ENCODE results near the gene CHDH. TPM values are rescaled to one million over a fixed set of nuclear protein-coding genes. Genes with fewer than 3 reads are reported as not detected.

CHDH gene
- polyA plus RNA-seq, 1 donor (not counting 4 experiments of a cell fraction or from before 2014, with no cell fraction given), result not detected

- Histone ChIP-seq H3K9me3 (ENCODE audit: control insufficient read depth, low read depth, low read length) (no peaks in the 10 kb centered on the region), H4K20me1 (ENCODE audit: control insufficient read depth, extremely low read depth, insufficient read depth, low read length) (no peaks in the 10 kb centered on the region), H3K27ac (ENCODE audit: control insufficient read depth, insufficient read depth, low read length) (no peak overlapping the region), H3K9me1 (ENCODE audit: control insufficient read depth, extremely low read depth, insufficient read depth, low read length) (no peaks in the 10 kb centered on the region), H3K9ac (ENCODE audit: control insufficient read depth, extremely low read depth, insufficient read depth, low read length) (no peak overlapping the region), H3K4me2 (ENCODE audit: control insufficient read depth, extremely low read depth, insufficient read depth, low read depth, low read length) (no peak overlapping the region), H3K36me3 (ENCODE audit: control insufficient read depth in 2 of 2, extremely low read depth in 1 of 2, insufficient read depth in 2 of 2, low read length in 2 of 2) (no peaks in the 10 kb centered on the region), H2AFZ (ENCODE audit: control insufficient read depth, low read length) (no peak overlapping the region), H3K4me1 (ENCODE audit: control insufficient read depth, extremely low read depth, insufficient read depth, low read length) (no peaks in the 10 kb centered on the region), H3K27me3 (ENCODE audit: control insufficient read depth, extremely low read depth, insufficient read depth, low read length) (no peaks in the 10 kb centered on the region), H3K79me2 (ENCODE audit: control insufficient read depth, insufficient read depth, low read length) (no peaks in the 10 kb centered on the region), H3K4me3 (ENCODE audit: control insufficient read depth in 2 of 3, extremely low read depth in 1 of 3, insufficient read depth in 2 of 3, low read depth in 1 of 3, low read length in 3 of 3) (no peak overlapping the region)
- no peak for DNase-seq (ENCODE audit: low read depth, low spot score)
- no peak for FAIRE-seq
- dilution Hi-C loops (cut with MboI; ENCODE audit: extremely low pct_ligation_motif_present, low sequenced_read_pairs), result no loop called here
- TF ChIP-seq EZH2 (IDR thresholded peaks at IDR 0.05; ENCODE audit: low read length), result no peak
- TF ChIP-seq, protein P1, sequence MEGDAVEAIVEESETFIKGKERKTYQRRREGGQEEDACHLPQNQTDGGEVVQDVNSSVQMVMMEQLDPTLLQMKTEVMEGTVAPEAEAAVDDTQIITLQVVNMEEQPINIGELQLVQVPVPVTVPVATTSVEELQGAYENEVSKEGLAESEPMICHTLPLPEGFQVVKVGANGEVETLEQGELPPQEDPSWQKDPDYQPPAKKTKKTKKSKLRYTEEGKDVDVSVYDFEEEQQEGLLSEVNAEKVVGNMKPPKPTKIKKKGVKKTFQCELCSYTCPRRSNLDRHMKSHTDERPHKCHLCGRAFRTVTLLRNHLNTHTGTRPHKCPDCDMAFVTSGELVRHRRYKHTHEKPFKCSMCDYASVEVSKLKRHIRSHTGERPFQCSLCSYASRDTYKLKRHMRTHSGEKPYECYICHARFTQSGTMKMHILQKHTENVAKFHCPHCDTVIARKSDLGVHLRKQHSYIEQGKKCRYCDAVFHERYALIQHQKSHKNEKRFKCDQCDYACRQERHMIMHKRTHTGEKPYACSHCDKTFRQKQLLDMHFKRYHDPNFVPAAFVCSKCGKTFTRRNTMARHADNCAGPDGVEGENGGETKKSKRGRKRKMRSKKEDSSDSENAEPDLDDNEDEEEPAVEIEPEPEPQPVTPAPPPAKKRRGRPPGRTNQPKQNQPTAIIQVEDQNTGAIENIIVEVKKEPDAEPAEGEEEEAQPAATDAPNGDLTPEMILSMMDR (optimal IDR thresholded peaks at IDR 0.05 in 1 of 3, IDR thresholded peaks at IDR 0.05 in 1 of 3, conservative IDR thresholded peaks at IDR 0.05 in 1 of 3; ENCODE audit: extremely low read depth in 1 of 3, insufficient read depth in 2 of 3, low read length in 3 of 3), result no peak
Measured at GRCh38 chr3:53816425-53816824, 29.8 kb downstream of the CHDH start.

DNA sequence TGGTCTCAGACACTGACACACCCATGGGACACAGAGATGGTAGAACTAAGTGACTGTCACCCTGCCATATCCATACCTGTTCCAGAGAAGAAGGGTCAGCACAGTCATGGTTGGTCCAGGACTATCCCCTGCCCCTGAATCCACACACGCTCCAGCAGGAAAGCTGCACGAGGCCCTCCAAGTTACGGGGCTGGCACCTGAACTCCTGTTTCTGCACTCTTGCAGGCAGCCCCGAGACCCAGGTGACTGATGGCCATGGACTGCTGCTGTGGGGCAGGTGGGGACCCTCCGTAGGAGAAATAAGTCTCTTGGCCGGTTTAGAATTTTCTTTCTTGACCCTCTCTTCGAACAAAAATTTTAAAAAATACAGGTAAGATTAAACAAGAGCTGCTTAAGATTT lies 30.6 kb downstream of the CHDH start:
- no peaks in the 10 kb centered on the region for H3K4me1 ChIP-seq (ENCODE audit: control insufficient read depth, extremely low read depth, insufficient read depth, low read length)
- H2AFZ ChIP-seq (ENCODE audit: control insufficient read depth, low read length), result no peak overlapping the region
- no peak overlapping the region for H3K27ac ChIP-seq (ENCODE audit: control insufficient read depth, insufficient read depth, low read length)
- dilution Hi-C loops (cut with MboI; ENCODE audit: extremely low pct_ligation_motif_present, low sequenced_read_pairs), result no loop called here
- FAIRE-seq, result no peak
- H4K20me1 ChIP-seq (ENCODE audit: control insufficient read depth, extremely low read depth, insufficient read depth, low read length), result no peaks in the 10 kb centered on the region
- no peak for DNase-seq (ENCODE audit: low read depth, low spot score)
- no peaks in the 10 kb centered on the region for H3K79me2 ChIP-seq (ENCODE audit: control insufficient read depth, insufficient read depth, low read length)
- H3K4me3 ChIP-seq (ENCODE audit: control insufficient read depth in 2 of 3, extremely low read depth in 1 of 3, insufficient read depth in 2 of 3, low read depth in 1 of 3, low read length in 3 of 3), result no peak overlapping the region
- no peaks in the 10 kb centered on the region for H3K9me3 ChIP-seq (ENCODE audit: control insufficient read depth, low read depth, low read length)
- H3K9me1 ChIP-seq (ENCODE audit: control insufficient read depth, extremely low read depth, insufficient read depth, low read length), result no peaks in the 10 kb centered on the region
- no peak overlapping the region for H3K9ac ChIP-seq (ENCODE audit: control insufficient read depth, extremely low read depth, insufficient read depth, low read length)
- no peak overlapping the region for H3K4me2 ChIP-seq (ENCODE audit: control insufficient read depth, extremely low read depth, insufficient read depth, low read depth, low read length)
- H3K36me3 ChIP-seq (ENCODE audit: control insufficient read depth in 2 of 2, extremely low read depth in 1 of 2, insufficient read depth in 2 of 2, low read length in 2 of 2), result no peaks in the 10 kb centered on the region
- no peak for TF ChIP-seq EZH2 (IDR thresholded peaks at IDR 0.05; ENCODE audit: low read length)
- TF ChIP-seq, protein P1 (optimal IDR thresholded peaks at IDR 0.05 in 1 of 3, IDR thresholded peaks at IDR 0.05 in 1 of 3, conservative IDR thresholded peaks at IDR 0.05 in 1 of 3; ENCODE audit: extremely low read depth in 1 of 3, insufficient read depth in 2 of 3, low read length in 3 of 3), result no peak
- H3K27me3 ChIP-seq (ENCODE audit: control insufficient read depth, extremely low read depth, insufficient read depth, low read length), result no peaks in the 10 kb centered on the region

Data from keratinocyte (primary cell).